GM18873 (cell line): ENCODE data around the gene MAPKAPK3.

Experiments used
- ATAC-seq: cut with Tn5 transposase; IDR thresholded peaks from one replicate; pipeline ENCODE4 v1.9.1; 2021; ENCODE audit warnings: mild to moderate bottlenecking, moderate library complexity, moderate number of reproducible peaks; ENCODE audit not compliant: unreplicated experiment, low FRiP score

Gene MAPKAPK3

DNA sequence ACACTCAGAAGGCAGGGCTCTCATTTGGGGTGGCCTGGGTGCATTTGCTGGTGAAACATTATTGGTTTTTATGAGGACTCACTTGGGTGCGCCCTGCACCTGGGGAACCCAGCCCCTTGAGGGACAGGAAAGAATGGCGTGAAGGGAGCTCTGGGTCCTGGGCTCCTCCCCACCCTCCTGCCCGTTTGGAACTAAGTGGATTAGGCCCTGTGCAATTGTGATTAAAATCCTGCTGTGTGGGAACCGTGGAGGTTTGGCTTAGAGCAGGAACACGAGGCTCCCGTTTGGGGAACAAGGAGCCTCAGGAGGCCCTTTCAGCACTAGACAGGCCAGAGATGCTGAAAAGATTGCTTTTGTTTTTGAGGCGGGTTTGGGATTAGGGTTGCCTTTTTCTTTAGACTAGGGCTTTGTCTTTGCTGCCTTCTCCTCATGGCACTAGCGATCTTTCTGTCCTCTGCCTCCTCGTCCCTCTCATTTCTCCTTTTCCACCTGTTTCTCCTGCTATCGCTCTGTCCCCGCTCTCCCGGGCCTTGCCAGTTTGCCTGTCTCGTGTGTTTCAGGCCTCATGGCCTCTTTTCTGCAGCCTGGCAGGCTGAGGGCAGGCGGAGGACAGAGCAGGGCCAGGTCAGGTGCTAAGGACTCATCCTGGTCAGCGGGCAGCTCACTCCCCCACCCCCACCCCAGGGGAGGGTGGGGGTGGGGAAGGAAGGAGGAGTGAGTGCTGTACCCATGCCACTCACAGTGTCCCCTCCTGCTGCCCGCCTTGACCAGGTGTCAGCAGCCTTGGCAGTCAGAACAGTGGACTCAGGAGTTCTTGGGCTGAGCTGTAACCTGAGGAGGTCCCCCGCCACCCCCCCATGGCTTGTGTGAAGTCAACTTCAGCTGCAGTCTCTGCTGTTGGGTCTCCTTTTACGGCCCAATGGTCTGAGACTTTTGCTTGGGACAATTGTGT is 8.6 kb downstream of the MAPKAPK3 start:
- no peak for ATAC-seq

DNA sequence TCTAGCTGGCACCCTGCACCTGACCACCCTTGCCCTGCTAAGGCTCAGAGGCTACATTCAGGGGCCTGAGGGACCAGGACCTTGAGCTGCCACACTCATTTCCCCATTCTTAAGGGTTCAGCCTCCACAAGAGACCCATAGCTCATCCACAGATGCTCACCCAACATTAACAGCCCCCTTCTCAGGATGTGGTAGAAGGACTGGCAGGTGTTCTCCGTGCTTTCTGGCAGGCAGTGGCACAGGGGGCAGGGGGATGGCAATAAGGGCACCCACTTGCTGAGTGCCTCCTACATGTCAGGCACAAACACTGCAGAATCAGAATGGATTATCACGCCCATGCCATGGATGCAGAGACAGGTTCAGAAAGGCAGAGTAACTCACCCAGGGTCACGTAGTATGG is 9.4 kb downstream of the MAPKAPK3 start:
- ATAC-seq, result no peak

DNA sequence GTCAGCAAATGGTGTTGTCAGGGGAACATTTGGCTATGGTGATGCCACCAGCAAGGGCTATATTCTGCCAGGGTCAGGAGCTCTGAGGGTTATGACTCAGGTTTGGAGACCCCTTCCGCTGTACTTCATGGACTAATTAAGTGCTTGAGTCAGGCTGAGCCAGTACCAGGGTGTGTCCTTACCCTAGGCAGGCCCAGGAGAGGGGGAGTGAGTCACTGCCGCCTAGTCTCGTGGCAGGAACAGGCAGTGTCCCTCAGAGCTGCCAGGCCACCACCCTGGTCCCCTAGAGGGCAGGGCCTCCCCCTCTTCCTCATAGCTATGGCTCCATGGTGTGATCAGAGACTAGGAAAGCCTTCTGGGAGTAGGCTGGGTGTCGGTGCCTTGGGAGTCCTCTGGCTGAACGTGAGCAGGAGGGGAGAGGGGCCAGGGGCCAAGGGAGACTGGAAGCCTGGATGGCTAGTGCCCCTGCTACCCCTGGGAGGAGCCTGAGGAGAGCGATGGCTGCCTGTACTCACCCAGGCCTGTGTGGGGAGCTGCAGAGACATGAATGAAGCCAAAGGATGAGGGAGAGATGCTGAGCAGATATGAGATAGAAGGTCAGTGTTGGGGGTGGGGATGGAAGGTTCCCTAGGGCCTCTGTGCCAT is 10.6 kb downstream of the MAPKAPK3 start:
- no peak for ATAC-seq

DNA sequence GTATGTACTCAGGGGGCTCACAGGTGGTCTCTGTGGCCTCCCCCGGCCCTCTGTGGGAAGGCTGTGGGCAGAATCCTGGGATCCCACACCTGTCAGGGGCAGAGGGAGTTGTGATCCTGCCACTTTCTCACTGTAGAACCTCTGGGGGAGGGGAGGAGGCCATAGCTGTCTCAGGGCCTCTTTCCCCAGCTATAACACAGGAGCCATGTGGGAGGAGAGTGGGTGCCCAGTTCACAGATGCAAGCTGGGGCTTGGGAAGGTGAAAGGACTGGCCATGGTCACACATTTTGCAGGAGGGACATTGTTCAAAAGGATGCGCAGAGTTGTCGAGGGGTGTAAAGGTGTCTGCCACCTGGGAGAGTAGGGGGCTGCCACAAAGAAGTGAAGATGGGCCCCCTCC is 11.7 kb downstream of the MAPKAPK3 start:
- no peak for ATAC-seq

DNA sequence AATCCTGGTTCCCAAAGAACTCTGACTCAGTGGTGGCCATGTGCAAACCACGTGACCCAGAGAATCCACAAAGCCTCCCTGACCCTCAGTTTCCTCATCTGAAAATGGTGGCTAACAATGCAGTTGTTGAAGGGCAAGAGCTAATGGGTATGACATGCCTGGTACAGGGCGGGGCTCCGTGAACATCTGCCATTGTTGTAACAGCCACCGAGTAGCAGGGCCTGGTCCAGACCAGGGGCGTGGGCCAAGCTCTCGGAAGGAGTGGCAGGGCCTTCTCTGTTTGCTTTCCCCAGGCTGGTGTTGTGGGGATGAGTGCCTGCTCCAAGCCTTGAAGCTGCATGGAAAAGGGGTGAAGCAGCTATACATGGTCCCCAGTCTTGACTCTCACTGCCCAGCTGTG is 13.4 kb downstream of the MAPKAPK3 start:
- ATAC-seq, result no peak

DNA sequence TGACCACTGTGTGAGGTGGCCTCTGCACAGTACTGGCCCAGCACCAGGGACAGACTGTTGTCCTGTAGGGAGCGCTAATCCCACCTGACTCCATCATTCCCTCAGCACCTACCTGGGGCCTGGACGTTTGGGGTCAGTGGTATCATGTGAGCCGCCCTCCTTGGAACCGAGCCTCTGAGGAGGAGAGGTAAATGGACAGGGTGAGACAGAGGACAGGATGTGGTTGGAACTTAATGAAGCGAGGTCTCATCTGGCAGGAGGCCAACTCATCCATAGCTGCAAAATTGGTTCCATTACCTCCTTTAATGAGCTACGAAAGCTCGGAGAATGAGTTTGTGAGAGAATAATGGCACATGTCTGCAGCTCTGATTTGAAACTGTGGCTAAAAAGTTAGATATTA is 13.9 kb downstream of the MAPKAPK3 start:
- no peak for ATAC-seq

DNA sequence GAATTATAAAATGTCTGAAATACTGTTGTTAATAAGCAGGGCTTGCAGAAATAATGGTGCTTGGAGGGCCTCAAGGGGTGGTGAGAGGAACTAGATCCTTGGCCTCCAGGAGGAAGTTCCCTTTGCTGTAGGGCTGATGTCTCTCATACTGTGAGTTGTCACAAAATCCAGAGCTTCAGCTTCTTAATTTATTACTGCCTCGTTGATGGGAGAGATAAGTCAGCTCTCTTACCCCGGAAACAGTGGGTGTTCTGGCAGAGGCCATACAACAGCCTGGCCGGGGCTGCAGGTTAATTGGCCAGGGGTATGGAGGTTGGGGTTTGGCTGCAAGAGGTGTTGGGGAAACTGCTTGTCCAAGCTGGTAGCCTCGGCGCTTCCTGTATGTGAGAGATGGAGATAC is 15.5 kb downstream of the MAPKAPK3 start:
- ATAC-seq, result no peak

DNA sequence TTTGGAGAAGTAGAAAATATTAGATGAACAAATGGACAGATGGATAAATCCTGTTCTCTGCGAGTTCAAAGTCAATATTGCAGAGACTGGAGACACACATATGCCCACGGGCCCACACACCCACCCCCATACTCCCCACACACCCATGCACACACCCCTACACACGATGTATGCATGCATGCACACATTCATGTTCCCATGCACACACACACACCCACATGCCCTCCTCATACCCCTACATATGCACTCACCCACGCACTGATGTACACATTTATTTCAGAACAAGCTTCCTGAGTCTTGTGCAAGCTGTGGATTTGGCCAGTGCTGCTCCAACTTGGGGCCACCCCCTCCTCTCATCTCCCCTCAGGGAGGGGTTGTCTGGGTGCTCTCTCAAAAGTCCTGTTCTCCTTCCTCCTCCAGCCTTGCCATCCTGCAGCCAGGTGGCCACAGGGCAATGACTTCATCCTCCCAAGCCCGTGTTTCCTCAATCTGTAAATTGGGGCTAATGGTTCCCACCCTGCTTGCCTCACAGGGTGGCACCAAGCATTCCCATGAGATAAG is 16.4 kb downstream of the MAPKAPK3 start:
- no peak for ATAC-seq

DNA sequence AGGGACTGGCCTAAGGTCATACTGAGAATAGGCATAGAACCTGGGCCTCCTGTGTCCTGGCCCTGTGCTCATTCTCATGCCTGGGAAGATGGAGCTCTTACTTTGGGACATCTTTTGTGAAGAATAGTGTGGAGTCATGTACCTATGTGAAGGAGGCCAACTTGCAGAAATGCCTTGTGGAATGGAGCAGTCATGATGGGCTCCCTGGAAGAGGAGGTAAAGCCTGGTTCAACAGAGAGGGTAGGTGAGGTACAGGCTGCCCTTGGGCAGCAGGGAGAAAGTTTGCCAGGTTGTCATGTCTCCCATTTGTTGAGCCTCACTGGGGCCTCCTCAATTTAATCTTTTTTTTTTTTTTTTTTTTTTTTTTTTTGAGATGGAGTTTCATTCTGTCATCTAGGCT is 18.1 kb downstream of the MAPKAPK3 start:
- ATAC-seq, result no peak

DNA sequence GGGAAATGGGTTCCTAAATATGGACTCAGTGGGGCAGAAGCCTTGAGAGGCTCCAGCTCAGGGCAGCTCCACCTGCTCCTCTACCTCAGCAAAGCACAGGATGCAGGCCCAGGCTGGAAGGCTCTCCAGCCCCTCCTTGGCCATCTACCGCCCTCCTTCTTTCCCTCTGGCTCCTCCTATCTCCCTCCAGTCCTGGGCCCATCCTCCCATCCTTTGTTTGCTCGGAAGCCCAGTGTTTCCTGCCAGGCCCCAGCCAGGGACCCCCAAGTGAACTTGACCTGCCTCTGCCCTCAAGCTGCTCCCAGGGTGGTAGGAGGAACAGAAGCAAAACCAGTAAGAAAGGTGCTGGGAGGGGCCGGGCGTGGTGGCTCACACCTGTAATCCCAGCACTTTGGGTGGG is 20.1 kb downstream of the MAPKAPK3 start:
- no peak for ATAC-seq

DNA sequence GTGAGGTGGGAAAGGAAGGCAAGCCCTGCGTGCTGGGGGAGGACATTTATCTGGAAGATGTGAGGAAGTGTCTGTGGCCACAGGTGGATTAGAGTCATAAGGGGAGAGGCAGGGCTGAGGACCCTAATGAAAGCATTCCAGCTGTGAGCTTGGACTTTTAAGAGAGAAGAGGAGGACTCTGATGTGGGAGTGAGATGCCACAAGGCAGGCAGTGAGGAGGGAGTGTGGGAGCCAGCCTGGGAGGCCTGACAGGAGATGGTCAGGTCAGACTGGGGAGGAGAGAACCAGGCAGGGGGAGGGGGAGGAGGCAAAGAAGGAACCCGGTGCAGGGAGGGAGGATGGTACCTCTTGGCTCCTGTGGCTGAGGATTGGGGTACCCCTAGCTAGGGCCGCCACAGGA is 21.0 kb downstream of the MAPKAPK3 start:
- no peak for ATAC-seq

DNA sequence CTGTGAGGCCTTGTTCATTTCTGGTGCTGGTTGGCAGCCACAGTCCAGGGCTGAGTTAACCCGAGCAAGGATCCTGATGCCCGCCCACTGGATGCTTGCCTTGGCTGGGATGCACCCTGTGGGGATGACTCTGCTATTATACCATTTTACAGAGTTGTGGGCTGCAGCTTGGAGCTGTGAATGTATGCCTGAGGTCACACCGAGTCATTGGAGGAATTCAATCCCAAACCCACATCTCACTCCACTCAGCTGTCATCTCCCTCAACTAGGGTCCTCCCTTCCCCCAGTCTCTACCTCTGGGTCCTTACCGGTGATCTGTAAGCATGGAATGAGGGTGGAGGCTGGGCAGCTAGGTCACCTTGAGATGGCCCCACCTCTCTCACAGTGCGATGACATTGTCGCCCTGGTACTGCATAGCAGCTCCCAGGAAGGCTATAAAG is 22.1 kb downstream of the MAPKAPK3 start:
- no peak for ATAC-seq

DNA sequence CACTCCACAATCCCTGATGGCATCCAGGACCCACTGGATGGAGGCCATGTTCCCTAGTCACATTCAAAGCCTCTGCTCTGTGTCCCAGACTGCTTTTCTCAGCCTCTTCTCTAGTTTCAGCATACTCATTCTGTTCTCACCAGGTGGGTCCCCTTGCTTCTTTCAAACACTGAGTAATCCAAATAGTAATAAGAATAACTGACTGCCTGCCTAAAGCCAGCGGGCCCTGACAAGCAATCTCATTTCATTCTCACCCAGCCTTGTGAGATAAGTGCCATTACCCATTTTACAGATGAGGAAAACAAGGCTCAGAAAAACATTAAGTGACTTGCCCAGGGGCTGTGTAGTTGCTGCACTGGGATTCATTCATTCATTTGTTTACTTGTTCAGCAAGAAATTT is 25.4 kb downstream of the MAPKAPK3 start:
- ATAC-seq, result no peak

DNA sequence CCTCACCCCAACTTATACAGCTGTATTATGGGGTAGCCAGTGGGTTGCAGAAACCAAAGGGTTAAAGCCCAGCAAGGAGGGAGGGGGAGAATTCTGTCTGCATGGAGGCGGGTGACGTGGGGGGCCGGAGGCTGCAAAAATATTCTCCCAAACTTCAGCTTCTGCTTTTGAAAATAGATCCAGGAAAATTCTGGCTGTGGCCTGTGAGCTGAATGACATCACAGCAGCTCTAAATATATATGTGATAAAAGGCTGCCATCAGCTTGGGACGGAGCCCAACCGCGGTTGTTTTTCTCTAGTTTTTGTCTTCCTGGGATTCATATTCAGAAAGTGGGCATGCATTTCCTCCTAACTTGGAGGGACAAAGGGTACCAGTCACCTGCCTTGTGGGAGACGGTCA is 27.6 kb downstream of the MAPKAPK3 start:
- ATAC-seq, result no peak

DNA sequence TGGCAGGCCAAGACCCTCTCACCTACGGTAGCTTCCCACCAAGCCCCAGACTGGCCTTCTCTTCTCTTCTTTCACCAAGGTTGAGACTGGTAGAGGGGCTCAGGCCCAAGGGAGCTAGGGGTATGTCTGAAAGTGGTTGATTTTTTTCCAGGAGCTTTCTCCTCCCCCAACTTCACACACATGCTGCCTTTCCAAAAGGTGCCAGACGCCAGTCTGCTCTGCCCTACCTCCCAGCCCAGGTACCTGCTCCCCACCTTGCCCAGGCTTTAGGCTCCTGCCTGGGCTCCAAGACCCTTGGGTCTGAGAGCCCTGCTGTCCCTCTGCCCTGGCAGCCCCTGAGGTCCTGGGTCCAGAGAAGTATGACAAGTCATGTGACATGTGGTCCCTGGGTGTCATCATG is 28.4 kb downstream of the MAPKAPK3 start:
- ATAC-seq, result no peak

DNA sequence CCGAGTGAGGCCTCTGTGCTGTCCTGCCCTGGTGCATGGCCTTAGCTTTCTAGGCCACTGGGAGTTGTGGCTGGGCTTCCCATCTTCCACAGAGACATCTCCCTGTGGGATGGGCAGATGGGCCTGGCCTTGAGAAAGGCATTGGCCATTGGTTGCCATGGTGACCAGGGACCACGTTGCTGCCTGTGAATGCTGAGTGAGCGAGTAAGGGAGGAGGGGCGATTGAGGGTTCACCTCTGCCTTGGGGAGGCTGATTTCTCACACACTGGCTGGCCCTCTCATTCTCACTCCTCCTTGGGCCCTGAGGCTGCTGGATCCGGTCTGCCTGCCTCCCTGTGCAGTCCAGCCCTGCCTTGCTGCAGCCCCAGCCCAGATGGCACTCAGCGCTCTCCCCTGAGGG is 31.4 kb downstream of the MAPKAPK3 start:
- ATAC-seq, result no peak

DNA sequence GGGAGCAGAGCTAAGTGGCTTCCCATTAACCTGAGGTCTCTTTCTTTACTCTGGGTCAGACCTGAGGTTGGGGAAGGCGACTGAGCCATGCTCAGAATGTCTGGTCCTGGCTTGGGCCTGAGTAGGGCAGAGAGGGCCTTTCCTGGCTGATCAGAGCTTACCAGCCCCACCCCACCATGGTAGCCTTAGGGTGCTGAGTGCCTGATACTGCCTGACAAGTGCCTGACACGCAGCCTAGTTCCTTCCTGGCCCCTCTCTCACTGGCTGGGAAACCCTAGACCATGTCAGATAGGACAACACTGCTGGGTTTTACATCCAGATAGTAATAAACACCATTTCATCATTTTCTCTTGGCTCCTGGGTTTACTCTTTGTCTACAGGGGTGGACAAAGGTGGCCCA is 32.0 kb downstream of the MAPKAPK3 start:
- ATAC-seq, result no peak

DNA sequence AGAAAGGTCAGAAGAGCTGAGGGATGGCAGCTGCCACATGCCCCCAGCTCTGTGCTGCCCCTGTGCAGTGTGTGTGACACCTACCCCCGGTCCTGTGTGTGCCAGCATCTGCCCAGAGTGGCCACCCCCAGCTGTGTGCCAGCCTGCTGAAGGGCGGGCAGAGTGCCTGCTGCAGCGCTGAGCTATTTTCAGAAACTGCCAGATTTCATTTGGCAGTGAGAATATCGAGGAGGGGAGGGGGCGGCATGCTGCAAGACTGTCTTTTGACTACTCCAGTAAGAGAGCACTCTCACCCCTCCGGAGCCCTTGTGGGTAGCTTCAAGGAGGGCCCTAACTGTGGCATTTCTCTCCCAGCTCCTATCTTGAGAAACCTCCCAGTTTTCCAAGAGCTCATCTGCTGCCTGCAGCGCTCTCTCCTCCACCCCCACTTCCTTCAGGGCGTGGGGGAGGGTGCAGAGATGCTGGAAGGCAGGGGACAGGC is 32.5 kb downstream of the MAPKAPK3 start:
- no peak for ATAC-seq

DNA sequence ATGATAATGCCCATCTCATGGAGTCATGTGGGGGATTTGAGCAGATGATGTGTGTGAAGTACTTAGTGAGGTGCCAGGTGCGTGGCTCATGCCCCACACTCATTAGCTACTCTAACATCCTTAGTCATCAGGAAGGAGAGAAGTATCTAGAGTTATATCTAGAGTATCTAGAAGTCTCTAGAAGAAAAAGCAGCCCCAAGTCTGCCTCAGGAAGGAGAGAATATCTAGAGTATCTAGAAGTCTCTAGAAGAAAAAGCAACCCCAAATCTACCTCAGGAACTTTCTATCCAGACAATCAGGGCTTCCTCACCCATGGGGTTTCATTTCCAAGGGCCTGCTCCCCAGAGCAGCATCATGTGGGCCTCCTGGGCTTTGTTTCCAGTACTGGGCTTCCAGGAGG is 33.1 kb downstream of the MAPKAPK3 start:
- ATAC-seq, result no peak

DNA sequence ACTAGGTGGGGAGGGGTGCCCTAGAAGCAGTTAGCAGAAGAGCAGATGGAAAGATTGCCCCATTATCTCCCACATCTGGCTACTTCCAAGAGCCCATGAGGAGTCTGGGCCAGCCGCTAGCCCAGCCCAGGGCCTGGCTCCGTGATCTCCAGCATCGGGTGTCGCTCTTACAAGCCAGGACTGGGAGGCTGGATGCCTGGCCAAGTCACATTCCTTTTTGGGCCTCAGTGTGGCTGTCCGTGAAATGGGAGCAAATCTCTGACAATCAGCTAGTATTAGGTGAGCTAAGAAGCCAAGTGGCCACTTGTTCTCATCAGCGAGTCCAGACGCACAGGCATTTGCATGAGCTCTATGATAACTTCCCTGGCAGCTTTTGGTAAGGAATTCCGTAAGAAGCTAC is 34.5 kb downstream of the MAPKAPK3 start:
- no peak for ATAC-seq

DNA sequence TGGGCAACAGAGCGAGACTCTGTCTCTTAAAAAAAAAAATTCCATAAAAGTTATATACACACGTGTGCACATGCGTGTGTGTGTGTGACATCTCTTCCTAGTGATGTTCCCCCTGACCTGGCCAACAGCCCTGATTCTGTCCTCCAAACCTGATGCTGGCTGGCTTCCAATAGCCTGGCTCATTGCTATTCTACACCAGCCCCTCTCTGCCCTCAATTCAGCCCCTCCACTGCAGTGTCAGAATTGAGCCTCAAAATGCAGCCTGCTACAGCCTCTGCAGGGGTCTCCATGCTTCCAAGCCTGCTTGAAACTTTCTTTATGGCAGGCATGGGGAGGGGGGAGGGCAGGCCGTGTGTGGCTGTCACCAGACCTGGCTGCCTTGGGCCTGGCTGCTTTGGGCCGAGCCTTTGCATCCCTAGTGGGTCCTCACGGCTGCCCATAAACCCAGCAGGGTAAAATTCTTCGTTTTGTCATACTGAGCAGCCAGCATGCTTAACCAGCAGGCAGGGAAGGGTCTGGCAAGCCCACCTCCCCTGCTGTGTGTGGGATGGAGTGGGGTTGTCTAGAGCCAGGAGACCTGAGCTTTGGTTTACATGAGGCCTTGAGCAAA is 35.1 kb downstream of the MAPKAPK3 start:
- no peak for ATAC-seq
